HCT116 (cell line): Measurements from ENCODE around the gene RHCG. TPM values are rescaled to one million over a fixed set of nuclear protein-coding genes. Genes with fewer than 3 reads are reported as not detected.

ENCODE experiments used
- ATAC-seq: fragments of 200-7000 bp; cut with Tn5 transposase; 2 replicates; pipeline ENCODE4 v1.9.1; 2020; ENCODE audit warnings: mild to moderate bottlenecking, moderate library complexity
- BruUV-seq: library from RNA; stranded (reverse); fragments of 400-500 nt; replicated peaks from 2 replicates; lab custom pipeline; 2021; lab: Mats Ljungman, UMichigan
- CTCF ChIA-PET: fragments of 300-600 bp; sonication (Branson Sonifier 250); formaldehyde crosslinking; loops from one replicate; lab custom pipeline; 2021; ENCODE audit warnings: antibody characterized with exemption; lab: Charles Lee
- POLR2A ChIA-PET: fragments of 300-600, 350-600 bp; sonication (Branson Sonifier 250); formaldehyde crosslinking; loops from one replicate; lab custom pipeline; 2021; ENCODE audit warnings: antibody characterized with exemption; lab: Charles Lee
- RAD21 ChIA-PET, 2 experiments: fragments of 300-600 bp; sonication (Branson Sonifier 250); formaldehyde crosslinking; loops; one replicate each; lab custom pipeline; 2023; ENCODE audit warnings: low total read pairs in 2 of 2; ENCODE audit not compliant: uncharacterized antibody in 2 of 2, unreplicated experiment in 2 of 2, low non-redundant PET in 1 of 2; lab: Charles Lee
- DNase-seq: peaks from one replicate; pipeline ENCODE4 v3.0.0-alpha.2; 2010; ENCODE audit warnings: low read depth, low spot score
- H2AFZ ChIP-seq: fragments of 200-600 bp; shearing (Covaris generic), sonication (generic); 2 replicates; pipeline ENCODE4 v1.6.1; 2017; ENCODE audit warnings: low read depth, mixed run types, mixed read lengths, antibody characterized with exemption, low read length; ENCODE audit not compliant: poor library complexity, severe bottlenecking
- H3K27ac ChIP-seq: 2 replicates; pipeline ENCODE4 v1.5.1; 2012; ENCODE audit warnings: low read depth, low read length
- H3K27me3 ChIP-seq: fragments of 200-600 bp; sonication (generic); 2 replicates; pipeline ENCODE4 v1.6.1; 2016; ENCODE audit warnings: mixed run types, low read length, mixed read lengths; ENCODE audit not compliant: insufficient read depth
- H3K36me3 ChIP-seq, 2 experiments: fragments of 200-500 bp in 1 of 2; fragments of 200-600 bp in 1 of 2; sonication (Bioruptor generic) in 1 of 2; sonication (generic) in 1 of 2; 2 replicates each; pipeline versions ENCODE4 v1.5.1 to v1.6.1; 2014 to 2016; ENCODE audit warnings: low read length in 2 of 2, inconsistent platforms in 1 of 2, mixed read lengths in 1 of 2, mixed run types in 1 of 2; ENCODE audit not compliant: insufficient read depth in 2 of 2, control insufficient read depth in 1 of 2
- H3K4me1 ChIP-seq, 2 experiments: fragments of 200-600 bp in 1 of 2; sonication (generic) in 1 of 2; 2 replicates each; pipeline versions ENCODE4 v1.5.1 to v1.6.1; 2012 to 2017; ENCODE audit warnings: low read length in 2 of 2, inconsistent platforms in 1 of 2, mild to moderate bottlenecking in 1 of 2, mixed read lengths in 1 of 2, mixed run types in 1 of 2, moderate library complexity in 1 of 2; ENCODE audit not compliant: insufficient read depth in 2 of 2, control insufficient read depth in 1 of 2
- H3K4me2 ChIP-seq: fragments of 200-600 bp; sonication (generic); 2 replicates; pipeline ENCODE4 v1.6.1; 2017; ENCODE audit warnings: mixed run types, low read length, mixed read lengths
- H3K4me3 ChIP-seq, 2 experiments: fragments of 200-600 bp in 1 of 2; sonication (generic) in 1 of 2; replicated peaks in 1 of 2; 2 replicates each; pipeline ENCODE4 v1.5.1; 2011 to 2016; ENCODE audit warnings: low read length in 2 of 2, control low read depth in 1 of 2, low read depth in 1 of 2, mild to moderate bottlenecking in 1 of 2, mixed read lengths in 1 of 2, mixed run types in 1 of 2
- H3K79me2 ChIP-seq: fragments of 200-600 bp; sonication (generic); 2 replicates; pipeline ENCODE4 v1.6.1; 2017; ENCODE audit warnings: mild to moderate bottlenecking, mixed run types, low read length, moderate library complexity, mixed read lengths; ENCODE audit not compliant: insufficient read depth
- H3K9ac ChIP-seq: fragments of 200-600 bp; sonication (generic); 2 replicates; pipeline ENCODE4 v1.6.1; 2016; ENCODE audit warnings: low read length, mixed read lengths
- H3K9me2 ChIP-seq: fragments of 200-600 bp; sonication (generic), shearing (Covaris generic); 2 replicates; pipeline ENCODE4 v1.6.1; 2017; ENCODE audit warnings: mixed run types, mild to moderate bottlenecking, moderate library complexity; ENCODE audit not compliant: insufficient read depth
- H3K9me3 ChIP-seq, 2 experiments: fragments of 200-500 bp in 1 of 2; fragments of 200-600 bp in 1 of 2; sonication (Bioruptor generic) in 1 of 2; sonication (generic) in 1 of 2; 2 replicates each; pipeline ENCODE4 v1.6.1; 2014 to 2017; ENCODE audit warnings: low read length in 2 of 2, mixed read lengths in 2 of 2, inconsistent platforms in 1 of 2, low read depth in 1 of 2, mild to moderate bottlenecking in 1 of 2, mixed run types in 1 of 2, moderate library complexity in 1 of 2; ENCODE audit not compliant: control insufficient read depth in 1 of 2, insufficient read depth in 1 of 2
- H4K20me1 ChIP-seq: fragments of 200-600 bp; sonication (generic), shearing (Covaris generic); 2 replicates; pipeline ENCODE4 v1.6.1; 2017; ENCODE audit warnings: mixed run types, mild to moderate bottlenecking, moderate library complexity; ENCODE audit not compliant: insufficient read depth
- ATF3 ChIP-seq: IDR thresholded peaks from 2 replicates; pipeline ENCODE4 v1.6.1; 2012
- CTCF ChIP-seq, 3 experiments: fragments of 200-600 bp in 1 of 3; sonication (generic) in 1 of 3; IDR thresholded peaks in 2 of 3; conservative IDR thresholded peaks in 1 of 3; 2 replicates each; pipeline ENCODE4 v1.5.1; 2012 to 2017; ENCODE audit warnings: low read depth in 2 of 3, low read length in 2 of 3, antibody characterized with exemption in 1 of 3, borderline replicate concordance in 1 of 3, control low read depth in 1 of 3, mild to moderate bottlenecking in 1 of 3, mixed read lengths in 1 of 3, mixed run types in 1 of 3, moderate library complexity in 1 of 3; ENCODE audit not compliant: insufficient read depth in 1 of 3
- EGR1 ChIP-seq: IDR thresholded peaks from 2 replicates; pipeline ENCODE4 v1.6.1; 2012; ENCODE audit warnings: low read depth
- ELF1 ChIP-seq: IDR thresholded peaks from 2 replicates; pipeline ENCODE4 v1.6.1; 2012; ENCODE audit warnings: low read depth, borderline replicate concordance
- EZH2 ChIP-seq: fragments of 200-600 bp; sonication (generic); IDR thresholded peaks from 2 replicates; pipeline ENCODE4 v1.6.1; 2017; ENCODE audit warnings: antibody characterized with exemption, mixed run types
- FOSL1 ChIP-seq: IDR thresholded peaks from 2 replicates; pipeline ENCODE4 v1.6.1; 2012; ENCODE audit warnings: low read depth
- JUND ChIP-seq: IDR thresholded peaks from 2 replicates; pipeline ENCODE4 v1.6.1; 2012
- POLR2A ChIP-seq: IDR thresholded peaks from 2 replicates; pipeline ENCODE4 v1.7.0; 2011; ENCODE audit warnings: borderline replicate concordance; ENCODE audit not compliant: insufficient read depth, insufficient read length; ENCODE audit errors: extremely low read depth
- POLR2AphosphoS5 ChIP-seq: IDR thresholded peaks from 2 replicates; pipeline ENCODE4 v1.6.1; 2011; ENCODE audit warnings: mild to moderate bottlenecking, low read depth, low read length, moderate library complexity
- SIN3A ChIP-seq: IDR thresholded peaks from 2 replicates; pipeline ENCODE4 v1.6.1; 2012; ENCODE audit warnings: low read depth
- SP1 ChIP-seq: IDR thresholded peaks from 2 replicates; pipeline ENCODE4 v1.6.1; 2012; ENCODE audit warnings: low read depth
- SRF ChIP-seq: IDR thresholded peaks from 2 replicates; pipeline ENCODE4 v1.6.1; 2012; ENCODE audit warnings: low read depth
- TCF7L2 ChIP-seq: IDR thresholded peaks from 2 replicates; pipeline ENCODE4 v1.7.0; 2011; ENCODE audit warnings: borderline replicate concordance, inconsistent platforms; ENCODE audit not compliant: insufficient read depth, insufficient read length; ENCODE audit errors: extremely low read depth
- YY1 ChIP-seq: IDR thresholded peaks from 2 replicates; pipeline ENCODE4 v1.6.1; 2011; ENCODE audit warnings: low read length, low read depth, moderate library complexity, mild to moderate bottlenecking; ENCODE audit not compliant: insufficient replicate concordance; ENCODE audit errors: extremely low read depth
- ZBTB33 ChIP-seq: IDR thresholded peaks from 2 replicates; pipeline ENCODE4 v1.6.1; 2011; ENCODE audit warnings: mild to moderate bottlenecking, low read length, moderate library complexity; ENCODE audit not compliant: insufficient replicate concordance; ENCODE audit errors: extremely low read depth
- ZFX ChIP-seq: fragments of 450-650 bp; IDR thresholded peaks from 2 replicates; pipeline ENCODE4 v1.6.1; 2017
- ZNF274 ChIP-seq: fragments of 200-500 bp; sonication (Bioruptor generic); IDR thresholded peaks from 2 replicates; pipeline ENCODE4 v1.6.1; 2014; ENCODE audit warnings: mild to moderate bottlenecking, low read depth, low read length, inconsistent platforms
- intact Hi-C: fragments of 100-400 bp; cut with micrococcal nuclease; formaldehyde crosslinking; loops from 2 replicates; pipeline ENCODE4 v1.10.0; 2022
- total RNA-seq: library from RNA; stranded (reverse); gene quantifications from one replicate; pipeline ENCODE4 v1.2.1, GENCODE V29; 2021; ENCODE audit not compliant: unreplicated experiment
- TF ChIP-seq, protein P1 (sequence below): IDR thresholded peaks from 2 replicates; pipeline ENCODE4 v1.6.1; 2012
- TF ChIP-seq, protein P2 (sequence below): IDR thresholded peaks from 2 replicates; pipeline ENCODE4 v1.6.1; 2012; ENCODE audit warnings: low read depth

Gene RHCG
- total RNA-seq, 1 experiment from 2014 or later: not detected

- POLR2A ChIA-PET: interaction anchor here (1.0 kb wide), 1 partner anchor 8 kb away, joined by 4 read pairs; no protein-coding TSS in a partner anchor
- CTCF ChIA-PET: interaction anchor here (1.4 to 4.2 kb wide), 3 partner anchors 10 to 84 kb away, joined by 3 to 47 read pairs (median 11); no protein-coding TSS in a partner anchor
These were observed 55.0 kb downstream of the RHCG start for GRCh38 chr15:89441295-89441812.

More at GRCh38 chr15:89441295-89441812, 55.0 kb downstream of the RHCG start:
- intact Hi-C loops: no loop called here
- no peak for DNase-seq
- H3K79me2 ChIP-seq: no peaks in the 10 kb centered on the region
- ATAC-seq: peak; percentile 75
- TF ChIP-seq TCF7L2 (no peak), ZBTB33 (no peak), SP1 (no peak), ELF1 (no peak), POLR2AphosphoS5 (no peak), EGR1 (no peak), JUND (no peak), SRF (no peak), CTCF (IDR thresholded peaks at IDR 0.05 in 2 of 3, conservative IDR thresholded peaks at IDR 0.05 in 1 of 3; ENCODE audit: borderline replicate concordance in 1 of 3, insufficient read depth in 1 of 3, low read depth in 2 of 3, low read length in 2 of 3) (no peak), YY1 (no peak), EZH2 (no peak), ATF3 (no peak), FOSL1 (no peak), SIN3A (no peak), ZFX (no peak), ZNF274 (no peak), POLR2A (no peak)
- TF ChIP-seq, protein P1, sequence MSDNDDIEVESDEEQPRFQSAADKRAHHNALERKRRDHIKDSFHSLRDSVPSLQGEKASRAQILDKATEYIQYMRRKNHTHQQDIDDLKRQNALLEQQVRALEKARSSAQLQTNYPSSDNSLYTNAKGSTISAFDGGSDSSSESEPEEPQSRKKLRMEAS: no peak
- TF ChIP-seq, protein P2, sequence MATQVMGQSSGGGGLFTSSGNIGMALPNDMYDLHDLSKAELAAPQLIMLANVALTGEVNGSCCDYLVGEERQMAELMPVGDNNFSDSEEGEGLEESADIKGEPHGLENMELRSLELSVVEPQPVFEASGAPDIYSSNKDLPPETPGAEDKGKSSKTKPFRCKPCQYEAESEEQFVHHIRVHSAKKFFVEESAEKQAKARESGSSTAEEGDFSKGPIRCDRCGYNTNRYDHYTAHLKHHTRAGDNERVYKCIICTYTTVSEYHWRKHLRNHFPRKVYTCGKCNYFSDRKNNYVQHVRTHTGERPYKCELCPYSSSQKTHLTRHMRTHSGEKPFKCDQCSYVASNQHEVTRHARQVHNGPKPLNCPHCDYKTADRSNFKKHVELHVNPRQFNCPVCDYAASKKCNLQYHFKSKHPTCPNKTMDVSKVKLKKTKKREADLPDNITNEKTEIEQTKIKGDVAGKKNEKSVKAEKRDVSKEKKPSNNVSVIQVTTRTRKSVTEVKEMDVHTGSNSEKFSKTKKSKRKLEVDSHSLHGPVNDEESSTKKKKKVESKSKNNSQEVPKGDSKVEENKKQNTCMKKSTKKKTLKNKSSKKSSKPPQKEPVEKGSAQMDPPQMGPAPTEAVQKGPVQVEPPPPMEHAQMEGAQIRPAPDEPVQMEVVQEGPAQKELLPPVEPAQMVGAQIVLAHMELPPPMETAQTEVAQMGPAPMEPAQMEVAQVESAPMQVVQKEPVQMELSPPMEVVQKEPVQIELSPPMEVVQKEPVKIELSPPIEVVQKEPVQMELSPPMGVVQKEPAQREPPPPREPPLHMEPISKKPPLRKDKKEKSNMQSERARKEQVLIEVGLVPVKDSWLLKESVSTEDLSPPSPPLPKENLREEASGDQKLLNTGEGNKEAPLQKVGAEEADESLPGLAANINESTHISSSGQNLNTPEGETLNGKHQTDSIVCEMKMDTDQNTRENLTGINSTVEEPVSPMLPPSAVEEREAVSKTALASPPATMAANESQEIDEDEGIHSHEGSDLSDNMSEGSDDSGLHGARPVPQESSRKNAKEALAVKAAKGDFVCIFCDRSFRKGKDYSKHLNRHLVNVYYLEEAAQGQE: no peak
- peaks cover 2 to 12% of the 10 kb centered on the region in 2 experiments; a peak in 3 of 4 replicates for H3K4me1 ChIP-seq
- RAD21 ChIA-PET: no interaction called here
- no peaks in the 10 kb centered on the region for H4K20me1 ChIP-seq
- H3K4me2 ChIP-seq: no peak overlapping the region
- no peak overlapping the region for H3K9ac ChIP-seq
- no peaks in the 10 kb centered on the region for H3K9me3 ChIP-seq
- BruUV-seq: no TSS peak
- no peaks in the 10 kb centered on the region for H3K9me2 ChIP-seq
- no peak overlapping the region for H3K4me3 ChIP-seq
- no peaks in the 10 kb centered on the region for H3K36me3 ChIP-seq
- H3K27me3 ChIP-seq: no peaks in the 10 kb centered on the region
- H2AFZ ChIP-seq: no peak overlapping the region
- H3K27ac ChIP-seq: no peak overlapping the region
